ENCODE data around the gene PCDHGC3. TPM values are rescaled to one million over a fixed set of nuclear protein-coding genes. Genes with fewer than 3 reads are reported as not detected.

PCDHGC3 gene
- total and polyA plus RNA-seq, 7 experiments from 2014 or later: 0.14 to 0.76 (median 0.16) TPM; not detected in 1

DNA sequence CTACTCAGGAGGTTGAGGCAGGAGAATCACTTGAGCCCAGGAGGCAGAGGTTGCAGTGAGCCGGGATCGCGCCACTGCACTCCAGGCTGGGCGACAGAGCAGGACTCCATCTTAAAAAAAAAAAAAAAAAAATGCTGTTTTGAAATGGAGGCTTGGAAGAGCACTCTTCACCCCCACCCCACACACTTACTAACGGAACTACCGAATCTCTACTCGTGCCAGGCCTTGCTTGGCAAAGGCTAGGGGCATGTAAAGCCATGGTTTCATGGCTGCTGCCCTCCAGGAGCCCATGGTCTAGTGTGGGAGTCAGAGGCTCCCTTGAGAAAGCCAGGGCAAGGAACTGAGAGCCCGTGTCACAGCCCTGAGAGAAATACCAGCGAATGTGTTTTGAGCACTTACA, 34.4 kb downstream of the PCDHGC3 start:
- Histone ChIP-seq H3K27ac (ENCODE audit: low read depth, low read length) (no peak overlapping the region), H3K27me3 (ENCODE audit: control insufficient read depth in 2 of 2, insufficient read depth in 2 of 2, low read length in 2 of 2) (no peaks in the 10 kb centered on the region), H3K9me3 (ENCODE audit: control insufficient read depth in 2 of 3, low read length in 3 of 3) (no peaks in the 10 kb centered on the region), H3K36me3 (ENCODE audit: control insufficient read depth in 2 of 3, insufficient read depth in 3 of 3, low read length in 3 of 3) (peaks cover 0 to 4% (median 0%) of the 10 kb centered on the region in 3 experiments), H3K4me1 (ENCODE audit: control insufficient read depth in 2 of 2, insufficient read depth in 2 of 2, low read length in 2 of 2) (peaks cover 0 to 13% of the 10 kb centered on the region in 2 donors), H3K4me3 (ENCODE audit: low read length) (no peak overlapping the region)
- peaks cover 0 to 3% (median 0%) of the 10 kb centered on the region in 5 donors for H3K27me3 Mint-ChIP-seq
- no peak for ATAC-seq
- ChIA-PET CTCF (interaction anchor here (2.9 kb wide), 1 partner anchor 14 kb away, joined by 9 read pairs; no protein-coding TSS in a partner anchor), POLR2A (no interaction called here)
- peaks cover 0 to 1% (median 0%) of the 10 kb centered on the region in 11 donors for H3K9me3 Mint-ChIP-seq
- H3K4me1 Mint-ChIP-seq: peaks cover 18 to 29% (median 24%) of the 10 kb centered on the region in 7 donors
- no peak overlapping the region for H3K4me3 Mint-ChIP-seq
- intact Hi-C loops (cut with micrococcal nuclease): loop anchor here (5.0 kb wide), 4 partner anchors 33 to 153 kb away; partner anchors contain the start of genes DIAPH1 (in 2 of the 2), HDAC3 (in 1 of the 2), PCDHGA4 (in 1 of the 2) and PCDHGB2 (in 1 of the 2)
- DNase-seq: no peak
- peaks cover 0 to 3% (median 0%) of the 10 kb centered on the region in 5 donors for H3K36me3 Mint-ChIP-seq
- no peak overlapping the region for H3K27ac Mint-ChIP-seq

GRCh38 chr5:141510850-141511601, 35.3 kb downstream of the PCDHGC3 start:
- POLR2A ChIA-PET: no interaction called here
- no peak overlapping the region for H3K4me3 ChIP-seq (ENCODE audit: low read length)
- H3K36me3 ChIP-seq (ENCODE audit: control insufficient read depth in 2 of 3, insufficient read depth in 3 of 3, low read length in 3 of 3): peaks cover 0 to 6% (median 0%) of the 10 kb centered on the region in 3 experiments
- H3K9me3 ChIP-seq (ENCODE audit: control insufficient read depth in 2 of 3, low read length in 3 of 3): no peaks in the 10 kb centered on the region
- H3K27ac Mint-ChIP-seq: peak overlapping the region in 1 of 9 donors; percentile 83
- H3K4me1 Mint-ChIP-seq: peaks cover 21 to 33% (median 25%) of the 10 kb centered on the region in 7 donors
- intact Hi-C loops (cut with micrococcal nuclease): loop anchor here (5.0 kb wide), 4 partner anchors 34 to 154 kb away; partner anchors contain the start of genes DIAPH1 (in 2 of the 2), HDAC3 (in 1 of the 2), PCDHGA4 (in 1 of the 2) and PCDHGB2 (in 1 of the 2)
- peaks cover 0 to 12% (median 0%) of the 10 kb centered on the region in 5 donors for H3K36me3 Mint-ChIP-seq
- CTCF ChIA-PET: interaction anchor here (4.7 kb wide), 1 partner anchor 13 kb away, joined by 30 read pairs; no protein-coding TSS in a partner anchor
- no peak for ATAC-seq
- H3K27ac ChIP-seq (ENCODE audit: low read depth, low read length): no peak overlapping the region
- peaks cover 0 to 13% of the 10 kb centered on the region in 2 donors for H3K4me1 ChIP-seq (ENCODE audit: control insufficient read depth in 2 of 2, insufficient read depth in 2 of 2, low read length in 2 of 2)
- peaks cover 0 to 1% (median 0%) of the 10 kb centered on the region in 11 donors for H3K9me3 Mint-ChIP-seq
- DNase-seq: no peak
- peak overlapping the region in 1 of 10 donors; percentile 2 for H3K4me3 Mint-ChIP-seq
- H3K27me3 ChIP-seq (ENCODE audit: control insufficient read depth in 2 of 2, insufficient read depth in 2 of 2, low read length in 2 of 2): no peaks in the 10 kb centered on the region
- peaks cover 0 to 3% (median 0%) of the 10 kb centered on the region in 5 donors for H3K27me3 Mint-ChIP-seq

DNA sequence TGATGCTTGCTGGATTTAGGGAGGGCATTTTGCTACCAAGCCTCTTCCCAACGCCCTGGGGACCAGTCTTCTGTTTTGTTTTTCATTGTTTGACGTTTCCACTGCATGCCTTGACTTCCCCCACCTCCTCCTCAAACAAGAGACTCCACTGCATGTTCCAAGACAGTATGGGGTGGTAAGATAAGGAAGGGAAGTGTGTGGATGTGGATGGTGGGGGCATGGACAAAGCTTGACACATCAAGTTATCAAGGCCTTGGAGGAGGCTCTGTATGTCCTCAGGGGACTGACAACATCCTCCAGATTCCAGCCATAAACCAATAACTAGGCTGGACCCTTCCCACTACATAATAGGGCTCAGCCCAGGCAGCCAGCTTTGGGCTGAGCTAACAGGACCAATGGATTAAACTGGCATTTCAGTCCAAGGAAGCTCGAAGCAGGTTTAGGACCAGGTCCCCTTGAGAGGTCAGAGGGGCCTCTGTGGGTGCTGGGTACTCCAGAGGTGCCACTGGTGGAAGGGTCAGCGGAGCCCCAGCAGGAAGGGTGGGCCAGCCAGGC, 36.1 kb downstream of the PCDHGC3 start:
- H3K36me3 Mint-ChIP-seq: peaks cover 0 to 20% (median 3%) of the 10 kb centered on the region in 5 donors
- peak overlapping the region in 8 of 10 donors; percentile 44 to 92 (median 85) for H3K4me3 Mint-ChIP-seq
- Histone ChIP-seq H3K27me3 (ENCODE audit: control insufficient read depth in 2 of 2, insufficient read depth in 2 of 2, low read length in 2 of 2) (no peaks in the 10 kb centered on the region), H3K9me3 (ENCODE audit: control insufficient read depth in 2 of 3, low read length in 3 of 3) (no peaks in the 10 kb centered on the region), H3K4me1 (ENCODE audit: control insufficient read depth in 2 of 2, insufficient read depth in 2 of 2, low read length in 2 of 2) (peaks cover 0 to 13% of the 10 kb centered on the region in 2 donors), H3K27ac (ENCODE audit: low read depth, low read length) (no peak overlapping the region), H3K36me3 (ENCODE audit: control insufficient read depth in 2 of 3, insufficient read depth in 3 of 3, low read length in 3 of 3) (peaks cover 0 to 14% (median 0%) of the 10 kb centered on the region in 3 experiments), H3K4me3 (ENCODE audit: low read length) (no peak overlapping the region)
- intact Hi-C loops (cut with micrococcal nuclease): loop anchor here (1.0 to 5.0 kb wide), 9 partner anchors 12 to 428 kb away; partner anchors contain the start of genes DIAPH1 (in 2 of the 2), TAF7 (in 2 of the 2), HDAC3 (in 1 of the 2) and PCDHGA4 (in 1 of the 2)
- DNase-seq: no peak
- H3K27me3 Mint-ChIP-seq: peaks cover 0 to 3% (median 0%) of the 10 kb centered on the region in 5 donors
- ChIA-PET CTCF (interaction anchor here (0.6 to 4.7 kb wide), 6 partner anchors 10 to 335 kb away, joined by 3 to 30 read pairs (median 7); partner anchors contain the start of genes PCDHB8, PCDHGA10 and TAF7), POLR2A (interaction anchor here (2.5 kb wide), 1 partner anchor 191 kb away, joined by 17 read pairs; the partner anchor contains the start of gene TAF7)
- peak overlapping the region in 5 of 9 donors; percentile 6 to 83 (median 19) for H3K27ac Mint-ChIP-seq
- peaks cover 0 to 1% (median 0%) of the 10 kb centered on the region in 11 donors for H3K9me3 Mint-ChIP-seq
- ATAC-seq: no peak
- H3K4me1 Mint-ChIP-seq: peaks cover 21 to 35% (median 26%) of the 10 kb centered on the region in 7 donors

DNA sequence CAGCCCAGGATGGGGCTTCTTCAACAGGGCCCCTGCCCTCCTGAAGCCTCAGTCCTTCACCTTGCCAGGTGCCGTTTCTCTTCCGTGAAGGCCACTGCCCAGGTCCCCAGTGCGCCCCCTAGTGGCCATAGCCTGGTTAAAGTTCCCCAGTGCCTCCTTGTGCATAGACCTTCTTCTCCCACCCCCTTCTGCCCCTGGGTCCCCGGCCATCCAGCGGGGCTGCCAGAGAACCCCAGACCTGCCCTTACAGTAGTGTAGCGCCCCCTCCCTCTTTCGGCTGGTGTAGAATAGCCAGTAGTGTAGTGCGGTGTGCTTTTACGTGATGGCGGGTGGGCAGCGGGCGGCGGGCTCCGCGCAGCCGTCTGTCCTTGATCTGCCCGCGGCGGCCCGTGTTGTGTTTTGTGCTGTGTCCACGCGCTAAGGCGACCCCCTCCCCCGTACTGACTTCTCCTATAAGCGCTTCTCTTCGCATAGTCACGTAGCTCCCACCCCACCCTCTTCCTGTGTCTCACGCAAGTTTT, 36.7 kb downstream of the PCDHGC3 start:
- Mint-ChIP-seq H3K9me3 (peaks cover 0 to 1% (median 0%) of the 10 kb centered on the region in 11 donors), H3K27me3 (peaks cover 0 to 3% (median 0%) of the 10 kb centered on the region in 5 donors), H3K4me1 (peaks cover 21 to 35% (median 26%) of the 10 kb centered on the region in 7 donors), H3K36me3 (peaks cover 0 to 23% (median 6%) of the 10 kb centered on the region in 5 donors), H3K27ac (peak overlapping the region; percentile 27 to 83 (median 58)), H3K4me3 (peak overlapping the region; percentile 84 to 97 (median 90))
- Histone ChIP-seq H3K27ac (ENCODE audit: low read depth, low read length) (peak overlapping the region; percentile 39), H3K4me1 (ENCODE audit: control insufficient read depth in 2 of 2, insufficient read depth in 2 of 2, low read length in 2 of 2) (peaks cover 0 to 13% of the 10 kb centered on the region in 2 donors), H3K9me3 (ENCODE audit: control insufficient read depth in 2 of 3, low read length in 3 of 3) (no peaks in the 10 kb centered on the region), H3K36me3 (ENCODE audit: control insufficient read depth in 2 of 3, insufficient read depth in 3 of 3, low read length in 3 of 3) (peaks cover 0 to 20% (median 0%) of the 10 kb centered on the region in 3 experiments), H3K4me3 (ENCODE audit: low read length) (peak overlapping the region; percentile 59), H3K27me3 (ENCODE audit: control insufficient read depth in 2 of 2, insufficient read depth in 2 of 2, low read length in 2 of 2) (no peaks in the 10 kb centered on the region)
- DNase-seq: peak; percentile 48 to 87 (median 74)
- ATAC-seq: peak; percentile 79
- POLR2A ChIA-PET: interaction anchor here (0.6 to 2.5 kb wide), 3 partner anchors 9 to 192 kb away, joined by 3 to 17 read pairs (median 4); partner anchors contain the start of gene TAF7
- CTCF ChIA-PET: interaction anchor here (0.6 to 4.7 kb wide), 11 partner anchors 9 to 335 kb away, joined by 3 to 30 read pairs (median 4); partner anchors contain the start of genes PCDHB8, PCDHGA10, PCDHGB3 and TAF7
- intact Hi-C loops (cut with micrococcal nuclease): loop anchor here (1.0 to 5.0 kb wide), 9 partner anchors 12 to 428 kb away; partner anchors contain the start of genes DIAPH1 (in 2 of the 2), TAF7 (in 2 of the 2), HDAC3 (in 1 of the 2) and PCDHGA4 (in 1 of the 2)

DNA sequence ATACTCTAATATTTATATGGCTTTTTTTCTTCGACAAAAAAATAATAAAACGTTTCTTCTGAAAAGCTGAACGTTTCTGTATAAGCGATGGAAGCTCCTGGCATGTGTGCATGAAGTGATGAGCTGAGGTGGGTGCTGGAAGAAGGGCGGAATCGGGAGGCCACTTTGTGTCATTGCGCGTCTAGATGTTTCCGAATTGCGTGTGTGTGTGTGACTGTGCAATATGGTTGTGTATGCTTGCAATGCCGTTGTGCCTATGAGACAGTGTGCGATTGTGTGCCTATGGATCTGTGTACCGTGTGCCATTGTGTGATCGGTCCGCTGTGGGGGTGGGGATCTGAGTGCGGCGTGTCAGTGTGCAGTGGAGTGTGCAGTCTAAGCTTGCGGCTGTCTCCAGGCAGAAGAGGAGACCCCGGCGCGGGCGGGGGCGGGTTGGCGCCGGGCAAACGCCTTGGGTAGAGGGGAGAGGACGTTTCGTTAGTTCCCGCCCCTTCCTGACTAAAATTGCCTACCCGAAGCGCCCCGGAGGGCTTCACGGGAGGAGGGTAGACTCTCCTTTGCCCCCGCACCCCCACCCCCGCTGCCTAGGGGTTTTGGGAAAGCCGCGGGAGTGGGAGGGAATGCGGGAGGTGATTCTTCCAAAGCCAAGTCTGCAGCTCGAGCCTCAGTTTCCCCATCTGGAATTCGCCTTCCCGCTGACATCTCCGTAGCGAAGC, 37.3 kb downstream of the PCDHGC3 start:
- H3K27ac ChIP-seq (ENCODE audit: low read depth, low read length): peak overlapping the region; percentile 39
- H3K4me1 Mint-ChIP-seq: peaks cover 21 to 35% (median 26%) of the 10 kb centered on the region in 7 donors
- POLR2A ChIA-PET: interaction anchor here (0.6 to 2.5 kb wide), 3 partner anchors 8 to 193 kb away, joined by 3 to 17 read pairs (median 4); partner anchors contain the start of gene TAF7

More for the DNA sequence above, 37.3 kb downstream of the PCDHGC3 start:
- Mint-ChIP-seq H3K4me3 (peak overlapping the region; percentile 84 to 97 (median 90)), H3K9me3 (peaks cover 0 to 1% (median 0%) of the 10 kb centered on the region in 11 donors), H3K36me3 (peaks cover 0 to 27% (median 6%) of the 10 kb centered on the region in 5 donors), H3K27me3 (peaks cover 0 to 3% (median 0%) of the 10 kb centered on the region in 5 donors), H3K27ac (peak overlapping the region; percentile 45 to 83 (median 65))
- intact Hi-C loops (cut with micrococcal nuclease): loop anchor here (1.0 to 5.0 kb wide), 9 partner anchors 11 to 429 kb away; partner anchors contain the start of genes DIAPH1 (in 2 of the 2), TAF7 (in 2 of the 2), HDAC3 (in 1 of the 2) and PCDHGA4 (in 1 of the 2)
- CTCF ChIA-PET: interaction anchor here (0.6 to 4.7 kb wide), 13 partner anchors 8 to 336 kb away, joined by 3 to 30 read pairs (median 3); partner anchors contain the start of genes PCDHB16, PCDHB8, PCDHGA10 and PCDHGB3
- H3K4me1 ChIP-seq (ENCODE audit: control insufficient read depth in 2 of 2, insufficient read depth in 2 of 2, low read length in 2 of 2): peaks cover 0 to 13% of the 10 kb centered on the region in 2 donors
- H3K4me3 ChIP-seq (ENCODE audit: low read length): peak overlapping the region; percentile 59
- peak; percentile 46 for ATAC-seq
- H3K9me3 ChIP-seq (ENCODE audit: control insufficient read depth in 2 of 3, low read length in 3 of 3): no peaks in the 10 kb centered on the region
- H3K36me3 ChIP-seq (ENCODE audit: control insufficient read depth in 2 of 3, insufficient read depth in 3 of 3, low read length in 3 of 3): peaks cover 0 to 26% (median 3%) of the 10 kb centered on the region in 3 experiments
- peak in 6 of 9 donors; percentile 22 to 44 (median 36) for DNase-seq
- no peaks in the 10 kb centered on the region for H3K27me3 ChIP-seq (ENCODE audit: control insufficient read depth in 2 of 2, insufficient read depth in 2 of 2, low read length in 2 of 2)
